ENCODE data around the gene FCHO2. TPM values are rescaled to one million over a fixed set of nuclear protein-coding genes. Genes with fewer than 3 reads are reported as not detected.
A peak's percentile ranks its signal among the peaks of the same experiment; 100 is the strongest.

FCHO2 gene
- total and polyA plus RNA-seq, 2 of the 8 experiments (the other 6 are each of a cell fraction or from before 2014, with no cell fraction given): 4.3 to 15.7 TPM

DNA sequence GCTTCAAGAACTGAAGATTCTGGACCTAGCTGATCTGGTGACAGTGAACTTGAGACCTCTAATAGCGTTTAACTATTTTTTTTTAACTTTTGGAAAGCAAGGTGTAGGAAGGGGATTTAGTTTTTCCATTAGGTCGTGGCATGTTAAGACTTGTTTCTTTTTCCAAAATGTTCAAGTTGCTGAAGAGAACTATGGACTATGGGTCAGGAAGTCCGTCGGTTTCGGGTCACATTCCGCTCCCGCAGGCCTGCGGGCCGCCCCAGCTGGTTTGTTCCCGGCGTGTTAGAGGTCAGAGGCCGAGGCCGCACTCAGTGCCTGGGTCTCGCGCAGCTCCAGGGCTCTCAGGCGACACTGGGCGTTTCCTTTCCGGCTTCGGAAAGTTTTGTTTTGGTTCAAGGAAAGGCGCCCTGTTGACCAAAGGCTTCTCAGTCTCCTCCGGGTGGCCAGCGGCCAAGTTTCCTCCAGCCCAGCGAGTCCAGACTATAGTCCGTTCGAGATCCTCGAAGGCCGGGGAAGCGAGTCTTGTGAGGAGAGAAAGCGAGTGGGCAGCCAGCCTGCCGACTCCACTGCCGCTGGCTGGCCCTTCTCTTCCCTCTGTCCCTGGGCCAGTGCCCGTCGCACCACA, 586 bp upstream of the FCHO2 start (continued):
- TF ChIP-seq KDM4A (IDR thresholded peaks at IDR 0.05; ENCODE audit: low read depth, low read length, severe bottlenecking) (peak; percentile 1), PHF8 (conservative IDR thresholded peaks at IDR 0.05; ENCODE audit: low read depth, low read length) (peak; percentile 43; the same call in 1 of the 2 replicates), SIRT6 (IDR thresholded peaks at IDR 0.05; ENCODE audit: low read length) (no peak), SAP30 (IDR thresholded peaks at IDR 0.05; ENCODE audit: insufficient read depth, insufficient replicate concordance, low read length) (no peak), TAF1 (IDR thresholded peaks at IDR 0.05; ENCODE audit: low read depth, low read length) (no peak), CBX5 (IDR thresholded peaks at IDR 0.05; ENCODE audit: low read depth, low read length) (no peak), JUND (IDR thresholded peaks at IDR 0.05; ENCODE audit: low read length) (no peak)
- TF ChIP-seq, protein P1, sequence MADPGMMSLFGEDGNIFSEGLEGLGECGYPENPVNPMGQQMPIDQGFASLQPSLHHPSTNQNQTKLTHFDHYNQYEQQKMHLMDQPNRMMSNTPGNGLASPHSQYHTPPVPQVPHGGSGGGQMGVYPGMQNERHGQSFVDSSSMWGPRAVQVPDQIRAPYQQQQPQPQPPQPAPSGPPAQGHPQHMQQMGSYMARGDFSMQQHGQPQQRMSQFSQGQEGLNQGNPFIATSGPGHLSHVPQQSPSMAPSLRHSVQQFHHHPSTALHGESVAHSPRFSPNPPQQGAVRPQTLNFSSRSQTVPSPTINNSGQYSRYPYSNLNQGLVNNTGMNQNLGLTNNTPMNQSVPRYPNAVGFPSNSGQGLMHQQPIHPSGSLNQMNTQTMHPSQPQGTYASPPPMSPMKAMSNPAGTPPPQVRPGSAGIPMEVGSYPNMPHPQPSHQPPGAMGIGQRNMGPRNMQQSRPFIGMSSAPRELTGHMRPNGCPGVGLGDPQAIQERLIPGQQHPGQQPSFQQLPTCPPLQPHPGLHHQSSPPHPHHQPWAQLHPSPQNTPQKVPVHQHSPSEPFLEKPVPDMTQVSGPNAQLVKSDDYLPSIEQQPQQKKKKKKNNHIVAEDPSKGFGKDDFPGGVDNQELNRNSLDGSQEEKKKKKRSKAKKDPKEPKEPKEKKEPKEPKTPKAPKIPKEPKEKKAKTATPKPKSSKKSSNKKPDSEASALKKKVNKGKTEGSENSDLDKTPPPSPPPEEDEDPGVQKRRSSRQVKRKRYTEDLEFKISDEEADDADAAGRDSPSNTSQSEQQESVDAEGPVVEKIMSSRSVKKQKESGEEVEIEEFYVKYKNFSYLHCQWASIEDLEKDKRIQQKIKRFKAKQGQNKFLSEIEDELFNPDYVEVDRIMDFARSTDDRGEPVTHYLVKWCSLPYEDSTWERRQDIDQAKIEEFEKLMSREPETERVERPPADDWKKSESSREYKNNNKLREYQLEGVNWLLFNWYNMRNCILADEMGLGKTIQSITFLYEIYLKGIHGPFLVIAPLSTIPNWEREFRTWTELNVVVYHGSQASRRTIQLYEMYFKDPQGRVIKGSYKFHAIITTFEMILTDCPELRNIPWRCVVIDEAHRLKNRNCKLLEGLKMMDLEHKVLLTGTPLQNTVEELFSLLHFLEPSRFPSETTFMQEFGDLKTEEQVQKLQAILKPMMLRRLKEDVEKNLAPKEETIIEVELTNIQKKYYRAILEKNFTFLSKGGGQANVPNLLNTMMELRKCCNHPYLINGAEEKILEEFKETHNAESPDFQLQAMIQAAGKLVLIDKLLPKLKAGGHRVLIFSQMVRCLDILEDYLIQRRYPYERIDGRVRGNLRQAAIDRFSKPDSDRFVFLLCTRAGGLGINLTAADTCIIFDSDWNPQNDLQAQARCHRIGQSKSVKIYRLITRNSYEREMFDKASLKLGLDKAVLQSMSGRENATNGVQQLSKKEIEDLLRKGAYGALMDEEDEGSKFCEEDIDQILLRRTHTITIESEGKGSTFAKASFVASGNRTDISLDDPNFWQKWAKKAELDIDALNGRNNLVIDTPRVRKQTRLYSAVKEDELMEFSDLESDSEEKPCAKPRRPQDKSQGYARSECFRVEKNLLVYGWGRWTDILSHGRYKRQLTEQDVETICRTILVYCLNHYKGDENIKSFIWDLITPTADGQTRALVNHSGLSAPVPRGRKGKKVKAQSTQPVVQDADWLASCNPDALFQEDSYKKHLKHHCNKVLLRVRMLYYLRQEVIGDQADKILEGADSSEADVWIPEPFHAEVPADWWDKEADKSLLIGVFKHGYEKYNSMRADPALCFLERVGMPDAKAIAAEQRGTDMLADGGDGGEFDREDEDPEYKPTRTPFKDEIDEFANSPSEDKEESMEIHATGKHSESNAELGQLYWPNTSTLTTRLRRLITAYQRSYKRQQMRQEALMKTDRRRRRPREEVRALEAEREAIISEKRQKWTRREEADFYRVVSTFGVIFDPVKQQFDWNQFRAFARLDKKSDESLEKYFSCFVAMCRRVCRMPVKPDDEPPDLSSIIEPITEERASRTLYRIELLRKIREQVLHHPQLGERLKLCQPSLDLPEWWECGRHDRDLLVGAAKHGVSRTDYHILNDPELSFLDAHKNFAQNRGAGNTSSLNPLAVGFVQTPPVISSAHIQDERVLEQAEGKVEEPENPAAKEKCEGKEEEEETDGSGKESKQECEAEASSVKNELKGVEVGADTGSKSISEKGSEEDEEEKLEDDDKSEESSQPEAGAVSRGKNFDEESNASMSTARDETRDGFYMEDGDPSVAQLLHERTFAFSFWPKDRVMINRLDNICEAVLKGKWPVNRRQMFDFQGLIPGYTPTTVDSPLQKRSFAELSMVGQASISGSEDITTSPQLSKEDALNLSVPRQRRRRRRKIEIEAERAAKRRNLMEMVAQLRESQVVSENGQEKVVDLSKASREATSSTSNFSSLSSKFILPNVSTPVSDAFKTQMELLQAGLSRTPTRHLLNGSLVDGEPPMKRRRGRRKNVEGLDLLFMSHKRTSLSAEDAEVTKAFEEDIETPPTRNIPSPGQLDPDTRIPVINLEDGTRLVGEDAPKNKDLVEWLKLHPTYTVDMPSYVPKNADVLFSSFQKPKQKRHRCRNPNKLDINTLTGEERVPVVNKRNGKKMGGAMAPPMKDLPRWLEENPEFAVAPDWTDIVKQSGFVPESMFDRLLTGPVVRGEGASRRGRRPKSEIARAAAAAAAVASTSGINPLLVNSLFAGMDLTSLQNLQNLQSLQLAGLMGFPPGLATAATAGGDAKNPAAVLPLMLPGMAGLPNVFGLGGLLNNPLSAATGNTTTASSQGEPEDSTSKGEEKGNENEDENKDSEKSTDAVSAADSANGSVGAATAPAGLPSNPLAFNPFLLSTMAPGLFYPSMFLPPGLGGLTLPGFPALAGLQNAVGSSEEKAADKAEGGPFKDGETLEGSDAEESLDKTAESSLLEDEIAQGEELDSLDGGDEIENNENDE (IDR thresholded peaks at IDR 0.05; ENCODE audit: insufficient replicate concordance, low read length): no peak
